NCI-H2196 treated with DMSO at 0.1 percent for 48 hours (cell line): ENCODE measurements around the gene SMC5.
"Not testable (repeated sequence)": the region's sequence is repeated elsewhere in the genome, so short reads cannot be mapped to it uniquely, and the experiment has no call there.

Experiments
- DNase-seq: peaks from one replicate; lab custom pipeline; 2025; ENCODE audit not compliant: unreplicated experiment; lab: John Stamatoyannopoulos, UW

The SMC5 gene

GRCh38 chr9:70362952-70363351 lies 104.2 kb downstream of the SMC5 start:
- no peak for DNase-seq

DNA sequence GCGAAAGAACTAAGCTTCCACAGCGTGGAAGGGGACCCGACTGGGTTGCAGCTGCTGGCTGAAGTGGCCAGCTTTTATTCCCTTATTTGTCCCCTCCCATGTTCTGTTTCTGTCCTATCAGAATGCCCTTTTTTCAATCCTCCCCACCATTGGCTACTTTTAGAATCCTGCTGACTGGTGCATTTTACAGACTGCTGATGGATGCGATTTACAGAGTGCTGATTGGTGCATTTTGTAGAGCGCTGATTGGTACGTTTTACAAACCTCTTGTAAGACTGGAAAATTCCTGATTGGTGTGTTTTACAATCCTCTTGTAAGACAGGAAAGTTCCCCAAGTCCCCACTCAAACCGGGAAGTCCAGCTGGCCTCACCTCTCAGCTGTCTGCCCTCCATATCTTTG lies 105.0 kb downstream of the SMC5 start:
- DNase-seq = no peak

- DNase-seq = no peak
These were observed 108.6 kb downstream of the SMC5 start for GRCh38 chr9:70367305-70367930.

DNA sequence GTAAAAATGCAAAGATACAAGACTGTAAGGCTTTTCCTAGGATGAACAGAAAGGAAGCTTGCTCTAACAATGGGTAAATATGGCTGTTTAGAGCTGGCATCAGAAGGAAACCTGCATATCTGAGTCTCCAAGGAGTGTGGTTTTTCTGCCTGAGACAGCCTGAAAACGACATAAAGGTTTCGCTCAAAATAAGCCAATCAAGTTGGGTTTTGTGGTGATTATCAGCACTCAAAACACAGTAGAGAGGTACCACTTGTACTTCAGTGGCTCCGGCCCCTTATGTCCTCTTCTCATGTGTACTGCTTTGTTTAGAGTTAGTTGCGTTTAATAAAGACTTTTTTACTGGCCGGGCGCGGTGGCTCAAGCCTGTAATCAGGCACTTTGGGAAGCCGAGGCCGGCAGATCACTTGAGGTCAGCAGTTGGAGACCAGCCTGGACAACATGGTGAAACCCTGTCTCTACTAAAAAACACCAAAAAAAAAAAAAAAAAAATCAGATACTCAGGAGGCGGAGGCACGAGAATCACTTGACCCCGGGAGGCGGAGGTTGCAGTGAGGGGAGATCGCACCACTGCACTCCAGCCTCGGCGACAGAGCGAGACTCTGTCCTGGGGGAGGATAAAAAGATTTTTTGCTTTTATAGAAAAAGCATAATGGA lies 116.3 kb downstream of the SMC5 start:
- DNase-seq = no peak

- DNase-seq = no peak
These were observed 123.4 kb downstream of the SMC5 start for GRCh38 chr9:70382046-70382708.

- DNase-seq = no peak
These were observed 124.2 kb downstream of the SMC5 start for GRCh38 chr9:70382709-70383605.

GRCh38 chr9:70385426-70385825 lies 126.6 kb downstream of the SMC5 start:
- DNase-seq = no peak

DNA sequence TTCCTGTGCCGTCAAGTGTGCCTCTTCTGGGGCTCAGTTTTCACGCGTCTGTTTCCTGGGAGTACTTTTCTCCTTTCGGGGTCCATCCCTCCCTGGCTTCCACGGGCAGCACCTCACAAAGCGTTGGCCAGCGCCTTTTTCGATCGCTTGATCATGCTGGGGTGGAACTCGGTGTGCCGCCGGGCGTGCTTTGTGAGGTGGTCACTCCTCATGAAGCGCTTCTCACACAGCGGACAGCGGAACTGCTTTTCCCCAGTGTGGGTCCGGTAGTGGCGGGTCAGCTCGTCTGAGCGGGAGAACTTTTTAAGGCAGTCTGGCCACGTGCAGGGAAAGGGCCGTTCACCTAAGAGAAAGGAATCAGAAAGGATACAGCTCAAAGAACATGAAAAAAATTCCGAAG lies 128.9 kb downstream of the SMC5 start:
- DNase-seq = no peak

DNA sequence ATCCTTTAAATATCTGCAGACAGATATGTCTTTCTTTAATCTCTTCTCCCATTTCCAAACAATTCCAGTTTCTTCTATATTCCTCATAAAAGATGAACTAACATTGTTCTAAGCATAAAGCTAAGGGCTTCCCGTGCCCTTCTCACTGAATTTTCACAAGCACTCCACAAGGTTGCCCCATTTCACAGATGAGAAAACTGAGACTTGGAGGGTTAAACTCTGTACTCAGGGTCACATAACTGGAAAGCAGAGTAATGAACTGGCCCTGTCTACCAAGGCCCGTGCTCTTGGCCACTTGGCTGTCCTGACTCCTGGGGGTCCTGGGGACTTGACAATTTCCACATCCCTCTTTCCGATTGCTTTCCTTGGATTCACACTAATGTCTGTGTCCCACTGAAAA lies 130.4 kb downstream of the SMC5 start:
- no peak for DNase-seq

DNA sequence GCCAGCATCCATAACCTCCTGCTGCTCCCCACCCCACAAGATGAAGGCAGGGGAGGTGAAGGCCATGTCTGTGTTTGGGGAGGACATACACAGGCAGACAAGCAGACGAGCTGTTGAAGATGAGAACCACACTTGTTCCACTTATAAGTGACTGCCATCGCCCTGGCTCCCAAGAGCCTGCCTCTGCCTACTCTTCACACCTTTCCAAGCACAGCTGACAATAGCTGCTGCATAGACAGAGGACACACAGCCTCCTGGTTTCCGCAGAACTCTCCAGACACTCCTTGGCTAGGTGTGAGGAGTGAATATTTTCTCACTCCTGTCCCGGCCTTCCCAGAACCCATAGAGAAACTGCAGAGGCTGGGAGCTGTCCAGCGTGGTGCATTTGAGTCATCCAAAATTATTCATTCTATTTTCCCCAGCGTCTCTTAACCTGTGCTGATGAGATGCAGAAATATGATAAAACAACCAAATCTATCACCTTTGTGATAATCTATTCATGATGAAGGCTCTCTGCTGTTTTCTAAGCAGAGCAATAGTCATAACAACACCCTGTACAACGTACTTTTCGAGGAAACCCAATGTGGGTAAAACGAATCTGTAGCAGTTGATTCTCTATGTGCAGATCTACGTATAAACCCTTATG lies 131.0 kb downstream of the SMC5 start:
- DNase-seq = no peak

DNA sequence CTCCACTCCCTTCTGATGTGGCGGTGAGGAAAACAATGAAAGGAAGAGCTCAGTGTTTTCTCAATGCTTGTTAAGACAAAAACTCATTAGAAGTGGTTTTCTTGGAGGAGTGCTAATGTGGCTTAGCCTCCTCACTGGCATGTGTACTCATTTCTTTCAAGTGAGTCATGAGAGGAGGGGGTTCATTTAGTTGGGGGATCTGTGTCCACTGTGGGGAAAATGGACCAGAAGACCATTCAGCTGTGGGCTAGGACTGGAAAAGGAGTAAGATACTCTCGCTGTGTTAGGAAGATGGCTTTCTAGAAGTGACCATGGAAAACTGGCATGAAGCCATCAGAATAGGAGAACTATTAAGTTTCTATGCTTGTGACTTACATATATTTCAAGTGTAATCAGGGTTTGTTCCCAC lies 132.2 kb downstream of the SMC5 start:
- no peak for DNase-seq

DNA sequence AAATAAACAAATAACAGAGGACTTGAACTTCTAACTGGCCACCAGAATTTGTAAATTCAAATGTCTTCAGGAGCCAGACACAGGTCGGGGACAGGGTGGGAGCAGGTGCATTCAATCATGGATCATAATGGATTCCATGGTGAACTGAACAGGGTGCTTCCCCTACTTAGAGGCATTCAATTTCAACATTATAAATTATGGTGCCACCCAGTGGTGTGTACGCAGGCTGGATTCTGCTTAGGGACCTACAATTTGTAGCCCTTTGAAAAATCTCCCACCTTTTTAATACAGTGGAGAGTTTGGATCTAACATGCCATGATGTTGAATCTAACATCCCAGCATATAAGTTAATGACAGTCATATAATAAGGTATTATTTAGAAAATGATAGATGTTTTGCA lies 133.4 kb downstream of the SMC5 start:
- DNase-seq = no peak

- DNase-seq = no peak
These were observed 134.1 kb downstream of the SMC5 start for GRCh38 chr9:70392850-70393249.

GRCh38 chr9:70395652-70396051 lies 136.9 kb downstream of the SMC5 start:
- DNase-seq = no peak

DNA sequence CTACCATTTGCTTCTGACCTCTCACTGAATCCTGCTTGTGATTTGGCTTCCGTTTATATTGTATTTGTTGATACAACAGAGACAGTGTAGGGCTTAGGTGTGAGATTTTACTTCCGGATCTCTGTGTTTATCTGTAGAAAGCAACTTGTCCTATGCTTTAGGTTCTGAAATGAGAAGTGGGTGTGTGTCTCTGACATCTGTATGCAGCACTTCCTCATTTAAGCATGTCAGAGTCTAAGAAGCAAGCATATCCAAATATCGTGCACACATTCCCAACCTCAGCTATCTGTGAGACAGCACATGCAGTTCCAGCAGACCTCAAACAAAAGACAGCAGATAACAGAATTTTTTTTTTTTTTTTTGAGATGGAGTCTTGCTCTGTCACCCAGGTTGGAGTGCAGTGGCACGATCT lies 139.4 kb downstream of the SMC5 start:
- no peak for DNase-seq

GRCh38 chr9:70399141-70399540 lies 140.4 kb downstream of the SMC5 start:
- no peak for DNase-seq

DNA sequence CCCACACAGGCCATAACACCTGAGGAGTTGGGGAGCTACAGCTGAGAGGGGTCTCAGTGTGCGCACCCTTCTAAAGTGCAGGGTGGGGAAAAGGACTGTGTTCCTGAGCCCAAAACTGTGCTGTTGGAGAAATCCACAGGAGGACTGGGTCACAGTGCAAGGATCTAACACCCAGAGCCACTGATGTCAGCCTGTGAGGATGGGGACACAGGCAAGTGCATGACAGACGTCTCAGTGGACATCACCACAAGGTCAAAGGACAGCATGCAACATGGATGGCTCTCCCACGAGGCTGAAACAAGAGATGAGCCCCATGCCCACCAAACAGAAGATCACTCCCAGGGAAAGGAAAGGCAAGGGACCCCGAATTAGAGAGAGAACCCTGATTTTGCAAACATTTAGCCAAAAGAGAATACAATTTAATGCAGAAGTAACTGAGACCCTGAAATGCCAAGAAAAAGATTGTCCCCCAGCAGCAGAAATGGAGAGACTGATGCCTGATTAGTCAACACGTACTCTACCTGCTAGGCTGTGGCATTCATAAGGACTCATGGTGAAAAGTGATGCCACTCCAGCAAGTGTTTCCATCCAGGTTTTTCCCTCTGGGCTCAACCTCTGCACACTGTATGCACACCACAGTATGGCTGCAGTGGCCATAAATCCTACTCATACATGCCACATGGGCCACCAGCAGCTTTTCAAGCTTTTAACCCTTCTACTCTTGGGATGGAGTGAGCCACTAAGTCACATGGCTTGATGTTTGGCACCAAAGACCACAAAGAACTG lies 141.5 kb downstream of the SMC5 start:
- no peak for DNase-seq

- not testable (repeated sequence) for DNase-seq
These were observed 142.5 kb downstream of the SMC5 start for GRCh38 chr9:70401241-70401640.

DNA sequence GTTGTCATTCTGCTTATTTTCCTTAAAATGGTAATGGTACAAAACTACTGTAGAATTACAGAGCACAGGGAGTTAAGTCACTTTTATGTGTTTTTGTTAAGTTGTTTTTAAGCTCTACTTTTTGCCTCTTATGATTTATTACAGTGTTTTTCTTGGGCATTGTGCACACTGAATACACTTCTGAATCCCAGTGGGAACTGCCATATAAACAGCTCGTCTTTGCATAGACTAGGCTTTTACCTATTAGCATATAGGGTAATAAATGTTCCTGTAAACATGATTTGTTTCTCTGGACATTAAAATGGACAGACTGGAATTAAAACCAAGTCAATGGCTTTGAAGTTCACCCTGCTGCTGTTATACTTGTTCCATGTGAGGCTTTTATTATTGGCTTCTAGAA lies 143.4 kb downstream of the SMC5 start:
- DNase-seq = no peak

GRCh38 chr9:70403166-70403565 lies 144.4 kb downstream of the SMC5 start:
- no peak for DNase-seq
